Activated effector memory CD4-positive, alpha-beta T cell treated with Interleukin-2 at 50 U/mL for 16 hours (primary cell): ENCODE data around the gene SLAMF7.
A peak's percentile ranks its signal among the peaks of the same experiment; 100 is the strongest.
"Not testable (repeated sequence)": the region's sequence is repeated elsewhere in the genome, so short reads cannot be mapped to it uniquely, and the experiment has no call there.

Experiments
- DNase-seq: peaks from one replicate; pipeline ENCODE4 v3.0.0-alpha.2; 2020

SLAMF7 gene

GRCh38 chr1:160739098-160739511, at the start of gene SLAMF7:
SLAMF7 (plus strand) TSS chr1:160739247; CDS start chr1:160739302, 55 bp downstream.
- DNase-seq, result no peak

- not testable (repeated sequence) for DNase-seq
Measured at GRCh38 chr1:160692390-160692789, 46.7 kb upstream of the SLAMF7 start.

- no peak for DNase-seq
Measured at GRCh38 chr1:160702100-160702499, 36.9 kb upstream of the SLAMF7 start.

GRCh38 chr1:160704250-160704649, 34.8 kb upstream of the SLAMF7 start:
- DNase-seq, result no peak

GRCh38 chr1:160705212-160705621, 33.8 kb upstream of the SLAMF7 start:
- not testable (repeated sequence) for DNase-seq

GRCh38 chr1:160705742-160706141, 33.3 kb upstream of the SLAMF7 start:
- no peak for DNase-seq

- no peak for DNase-seq
Measured at GRCh38 chr1:160706526-160707235, 32.4 kb upstream of the SLAMF7 start.

GRCh38 chr1:160707236-160708064, 31.6 kb upstream of the SLAMF7 start:
- no peak for DNase-seq

- DNase-seq, result no peak
Measured at GRCh38 chr1:160708118-160708517, 30.9 kb upstream of the SLAMF7 start.

GRCh38 chr1:160708801-160709200, 30.2 kb upstream of the SLAMF7 start:
- DNase-seq, result peak; percentile 16

GRCh38 chr1:160709715-160710114, 29.3 kb upstream of the SLAMF7 start:
- DNase-seq, result no peak

- DNase-seq, result no peak
Measured at GRCh38 chr1:160710517-160711252, 28.4 kb upstream of the SLAMF7 start.

- DNase-seq, result no peak
Measured at GRCh38 chr1:160711276-160711601, 27.8 kb upstream of the SLAMF7 start.

GRCh38 chr1:160711602-160712311, 27.3 kb upstream of the SLAMF7 start, which contains the start of gene CD48:
CD48 (minus strand) TSS chr1:160711822; CDS start chr1:160711763, 59 bp downstream.
- DNase-seq, result peak; percentile 28

- DNase-seq, result peak; percentile 22
Measured at GRCh38 chr1:160712525-160713080, 26.4 kb upstream of the SLAMF7 start.

- no peak for DNase-seq
Measured at GRCh38 chr1:160713161-160713560, 25.9 kb upstream of the SLAMF7 start.

GRCh38 chr1:160714034-160714648, 24.9 kb upstream of the SLAMF7 start:
- not testable (repeated sequence) for DNase-seq

GRCh38 chr1:160716013-160716412, 23.0 kb upstream of the SLAMF7 start:
- DNase-seq, result no peak

- no peak for DNase-seq
Measured at GRCh38 chr1:160717306-160717705, 21.7 kb upstream of the SLAMF7 start.

GRCh38 chr1:160718210-160718609, 20.8 kb upstream of the SLAMF7 start:
- no peak for DNase-seq

- DNase-seq, result no peak
Measured at GRCh38 chr1:160720356-160721085, 18.5 kb upstream of the SLAMF7 start.
